Measurements from ENCODE around the gene PRKN.

PRKN gene

DNA sequence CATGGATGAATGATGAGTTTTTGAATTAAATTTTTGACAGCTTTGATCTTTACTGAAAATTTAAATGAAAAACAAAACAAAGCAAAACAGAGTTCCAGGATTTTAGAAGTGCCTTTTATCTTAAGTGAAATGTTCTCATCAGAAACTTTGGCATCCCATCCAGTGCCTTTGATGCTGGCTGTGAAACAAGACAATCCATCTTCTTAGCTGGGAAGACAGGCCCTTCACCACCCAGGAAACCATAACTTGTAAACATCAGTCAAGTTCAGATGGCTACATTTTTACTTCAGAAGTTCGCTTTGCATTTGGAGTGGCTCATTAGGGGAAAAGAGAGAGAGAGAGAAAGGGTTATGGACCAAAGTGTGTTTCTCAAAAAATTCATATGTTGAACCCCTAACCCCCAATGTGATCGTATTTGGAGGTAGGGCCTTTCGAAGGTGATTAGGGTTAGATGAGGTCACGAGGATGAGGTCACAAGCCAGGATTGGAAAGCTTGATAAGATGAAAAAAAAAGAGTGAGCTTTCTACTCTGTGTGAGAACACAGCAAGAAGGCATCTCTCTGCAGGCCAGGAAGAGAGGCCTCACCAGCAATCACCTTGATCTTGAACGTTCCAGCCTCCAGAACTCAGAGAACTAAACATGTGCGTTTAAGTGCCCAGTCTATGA, 366.5 kb downstream of the PRKN start:
- no peaks in the 10 kb centered on the region for H3K27me3 ChIP-seq (ENCODE audit: control insufficient read depth, insufficient read depth, low read length, poor library complexity, severe bottlenecking)
- no peak overlapping the region for H3K4me3 ChIP-seq (ENCODE audit: insufficient read depth, low read depth, low read length)
- H3K4me1 ChIP-seq (ENCODE audit: control insufficient read depth, insufficient read depth, low read length), result peaks cover 11% of the 10 kb centered on the region
- H3K27ac ChIP-seq (ENCODE audit: insufficient read depth, low read depth, low read length, poor library complexity, severe bottlenecking), result no peak overlapping the region
- WGBS, 2 experiments, result 93 to 94% methylated on average over 6 of the region's 6 CpGs
- H3K9me3 ChIP-seq (ENCODE audit: control insufficient read depth, low read length), result no peaks in the 10 kb centered on the region
- no peaks in the 10 kb centered on the region for H3K36me3 ChIP-seq (ENCODE audit: control insufficient read depth, insufficient read depth, low read length)

DNA sequence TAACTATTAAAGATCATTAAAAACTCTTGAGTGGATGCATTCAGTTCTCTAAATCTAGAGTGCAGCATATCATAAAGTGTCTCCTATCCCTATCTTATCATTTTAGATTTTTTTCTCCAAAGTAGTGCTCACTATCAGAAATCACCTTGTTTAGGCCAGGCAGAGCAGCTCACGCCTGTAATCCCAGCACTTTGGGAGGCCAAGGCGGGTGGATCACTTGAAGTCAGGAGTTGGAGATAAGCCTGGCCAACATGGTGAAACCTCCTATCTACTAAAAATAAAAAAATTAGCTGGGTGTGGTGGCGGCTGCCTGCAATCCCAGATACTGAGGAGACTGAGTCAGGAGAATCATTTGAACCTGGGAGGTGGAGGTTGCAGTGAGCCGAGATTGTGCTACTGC, 368.9 kb downstream of the PRKN start:
- Histone ChIP-seq H3K27me3 (ENCODE audit: control insufficient read depth, insufficient read depth, low read length, poor library complexity, severe bottlenecking) (no peaks in the 10 kb centered on the region), H3K36me3 (ENCODE audit: control insufficient read depth, insufficient read depth, low read length) (no peaks in the 10 kb centered on the region), H3K4me1 (ENCODE audit: control insufficient read depth, insufficient read depth, low read length) (peaks cover 1% of the 10 kb centered on the region), H3K27ac (ENCODE audit: insufficient read depth, low read depth, low read length, poor library complexity, severe bottlenecking) (no peak overlapping the region), H3K9me3 (ENCODE audit: control insufficient read depth, low read length) (no peaks in the 10 kb centered on the region), H3K4me3 (ENCODE audit: insufficient read depth, low read depth, low read length) (no peak overlapping the region)
- WGBS, 2 experiments, result 79 to 86% methylated on average over 4 of the region's 4 CpGs

DNA sequence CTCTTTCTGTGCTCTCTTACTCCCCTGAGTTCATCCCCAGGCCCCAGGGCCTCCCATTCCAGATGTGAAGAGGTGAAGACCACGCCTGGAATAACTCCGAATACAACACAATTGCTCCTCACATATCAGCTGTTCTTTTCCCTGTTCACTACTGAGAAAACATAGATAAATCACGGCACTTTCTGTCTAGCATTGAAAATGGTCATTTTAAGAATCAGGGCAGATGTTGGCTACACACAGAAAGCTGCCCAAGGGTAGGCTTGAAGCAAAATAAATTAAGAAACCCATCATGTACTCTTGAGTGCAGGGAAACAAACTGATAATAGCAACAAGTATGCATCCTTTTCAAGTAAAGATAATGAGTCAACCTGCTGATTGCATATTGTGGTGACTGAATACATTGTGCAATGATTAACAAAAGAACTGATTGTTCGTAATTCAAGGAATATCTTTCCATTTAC, 382.5 kb downstream of the PRKN start:
- H3K4me3 ChIP-seq (ENCODE audit: insufficient read depth, low read depth, low read length), result no peak overlapping the region
- 84 to 93% methylated on average over 4 of the region's 4 CpGs for WGBS, 2 experiments
- peaks cover 3% of the 10 kb centered on the region for H3K4me1 ChIP-seq (ENCODE audit: control insufficient read depth, insufficient read depth, low read length)
- H3K9me3 ChIP-seq (ENCODE audit: control insufficient read depth, low read length), result no peaks in the 10 kb centered on the region
- H3K27me3 ChIP-seq (ENCODE audit: control insufficient read depth, insufficient read depth, low read length, poor library complexity, severe bottlenecking), result no peaks in the 10 kb centered on the region
- no peaks in the 10 kb centered on the region for H3K36me3 ChIP-seq (ENCODE audit: control insufficient read depth, insufficient read depth, low read length)
- H3K27ac ChIP-seq (ENCODE audit: insufficient read depth, low read depth, low read length, poor library complexity, severe bottlenecking), result no peak overlapping the region

DNA sequence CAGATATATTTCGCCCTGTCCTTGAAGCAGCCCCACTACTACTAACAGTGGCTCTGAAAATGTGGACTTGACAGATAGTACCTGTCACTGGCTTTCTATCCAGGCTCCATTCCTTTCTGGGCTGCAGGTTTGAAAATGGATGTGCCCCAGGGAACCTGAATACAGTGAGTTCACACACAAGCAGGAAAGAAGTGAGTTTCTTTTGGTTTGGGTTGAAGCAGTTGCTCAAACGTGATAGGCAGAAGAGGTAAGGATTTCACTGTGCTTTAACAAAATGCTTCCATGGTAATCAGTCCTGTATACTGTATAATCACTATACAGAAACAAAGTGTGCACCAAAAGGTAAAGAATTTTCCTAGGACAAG, 382.9 kb downstream of the PRKN start:
- WGBS, 2 experiments, result 77 to 81% methylated on average over 2 of the region's 2 CpGs
- Histone ChIP-seq H3K27ac (ENCODE audit: insufficient read depth, low read depth, low read length, poor library complexity, severe bottlenecking) (no peak overlapping the region), H3K4me1 (ENCODE audit: control insufficient read depth, insufficient read depth, low read length) (peaks cover 3% of the 10 kb centered on the region), H3K36me3 (ENCODE audit: control insufficient read depth, insufficient read depth, low read length) (no peaks in the 10 kb centered on the region), H3K27me3 (ENCODE audit: control insufficient read depth, insufficient read depth, low read length, poor library complexity, severe bottlenecking) (no peaks in the 10 kb centered on the region), H3K4me3 (ENCODE audit: insufficient read depth, low read depth, low read length) (no peak overlapping the region), H3K9me3 (ENCODE audit: control insufficient read depth, low read length) (no peaks in the 10 kb centered on the region)

DNA sequence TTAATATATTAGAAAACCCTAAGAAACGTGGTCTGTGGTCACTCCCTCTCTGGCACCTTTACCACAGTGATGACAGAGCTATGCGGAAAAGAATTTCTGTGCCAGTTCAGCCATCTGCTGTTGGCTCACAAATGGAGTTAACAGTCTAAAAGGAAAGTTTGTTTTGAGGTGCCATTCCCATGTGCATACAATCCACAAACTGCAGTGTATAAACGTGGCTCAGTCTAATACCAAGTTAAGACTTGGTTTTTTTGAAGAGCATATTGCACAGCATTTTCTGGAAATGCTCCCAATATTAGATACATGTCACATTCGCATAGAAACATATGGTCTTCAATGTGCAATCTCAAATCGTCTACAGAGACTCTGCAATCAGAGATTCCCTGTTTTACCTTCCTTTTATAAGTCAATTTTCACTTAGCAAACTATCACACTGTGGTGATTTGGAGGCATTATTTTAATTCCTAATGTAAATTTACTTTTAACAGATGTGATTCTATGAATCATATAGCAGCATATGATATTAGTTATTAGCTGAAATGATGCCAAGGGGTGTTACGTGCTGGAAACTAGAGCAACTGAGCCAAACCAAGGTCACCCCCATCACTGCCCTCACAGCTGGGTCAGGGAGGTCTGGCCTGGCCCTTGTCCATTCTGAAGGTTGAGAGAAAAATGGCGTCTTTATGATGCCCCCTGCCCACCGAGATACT, 383.5 kb downstream of the PRKN start:
- Histone ChIP-seq H3K4me3 (ENCODE audit: insufficient read depth, low read depth, low read length) (no peak overlapping the region), H3K27ac (ENCODE audit: insufficient read depth, low read depth, low read length, poor library complexity, severe bottlenecking) (no peak overlapping the region), H3K27me3 (ENCODE audit: control insufficient read depth, insufficient read depth, low read length, poor library complexity, severe bottlenecking) (no peaks in the 10 kb centered on the region), H3K4me1 (ENCODE audit: control insufficient read depth, insufficient read depth, low read length) (peaks cover 3% of the 10 kb centered on the region), H3K9me3 (ENCODE audit: control insufficient read depth, low read length) (no peaks in the 10 kb centered on the region), H3K36me3 (ENCODE audit: control insufficient read depth, insufficient read depth, low read length) (no peaks in the 10 kb centered on the region)
- WGBS, 2 experiments, result 92 to 93% methylated on average over 8 of the region's 8 CpGs

DNA sequence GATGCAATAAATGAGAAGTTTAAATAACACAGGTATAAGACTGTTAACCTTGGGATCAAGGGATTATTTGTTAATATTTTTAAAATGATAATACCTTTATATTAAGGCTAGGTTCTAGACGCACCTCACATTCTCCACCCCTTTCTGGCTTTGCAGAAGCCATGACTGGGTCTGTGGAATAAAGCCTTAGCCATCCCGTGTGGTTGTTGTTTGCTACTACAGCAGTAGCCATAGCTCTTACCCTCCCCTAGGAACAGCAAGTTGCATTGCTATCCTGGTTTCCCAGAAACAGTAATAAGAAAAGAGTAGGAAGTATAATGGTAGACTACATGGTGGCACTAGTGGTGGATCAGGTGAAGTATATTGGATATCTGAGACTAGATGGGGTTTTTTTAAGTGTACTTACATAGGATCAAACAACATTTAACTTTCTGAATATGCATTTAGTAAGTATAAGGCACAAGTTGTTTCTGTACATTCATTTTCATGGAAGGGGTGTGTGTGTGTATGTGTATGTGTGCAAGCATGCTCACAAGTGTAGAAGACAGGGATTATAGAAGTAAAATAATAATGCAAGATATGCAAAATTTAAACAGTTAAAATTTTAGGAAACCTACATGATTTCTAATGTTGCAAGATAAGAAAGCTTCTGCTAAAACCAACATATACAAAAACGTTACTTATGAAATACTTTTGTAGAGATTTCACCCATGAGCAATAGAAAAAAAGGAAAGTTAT, 384.2 kb downstream of the PRKN start:
- WGBS, 2 experiments, result 60% methylated on average over 2 of the region's 3 CpGs
- H3K9me3 ChIP-seq (ENCODE audit: control insufficient read depth, low read length), result no peaks in the 10 kb centered on the region
- no peak overlapping the region for H3K4me3 ChIP-seq (ENCODE audit: insufficient read depth, low read depth, low read length)

DNA sequence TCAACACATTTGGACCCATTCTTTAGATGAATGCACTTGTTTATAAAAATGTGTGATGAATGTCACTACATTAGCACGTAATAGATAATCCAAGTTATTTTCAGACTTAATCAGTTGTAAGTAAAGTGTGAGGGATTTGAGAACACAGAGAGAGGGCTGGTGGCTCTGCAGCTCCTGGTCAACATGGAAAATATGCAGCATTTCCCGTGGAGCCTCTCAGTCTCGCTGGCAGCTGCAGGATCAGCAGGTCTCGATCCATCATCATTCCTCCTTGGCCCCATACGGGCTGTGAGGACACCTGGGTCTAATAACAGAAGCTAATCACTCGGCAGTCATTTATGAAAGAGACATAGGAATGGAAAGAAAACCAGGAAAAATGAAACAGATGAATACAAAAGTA, 390.2 kb downstream of the PRKN start:
- Histone ChIP-seq H3K4me3 (ENCODE audit: insufficient read depth, low read depth, low read length) (no peak overlapping the region), H3K9me3 (ENCODE audit: control insufficient read depth, low read length) (no peaks in the 10 kb centered on the region), H3K36me3 (ENCODE audit: control insufficient read depth, insufficient read depth, low read length) (no peaks in the 10 kb centered on the region), H3K27ac (ENCODE audit: insufficient read depth, low read depth, low read length, poor library complexity, severe bottlenecking) (no peak overlapping the region), H3K4me1 (ENCODE audit: control insufficient read depth, insufficient read depth, low read length) (no peaks in the 10 kb centered on the region), H3K27me3 (ENCODE audit: control insufficient read depth, insufficient read depth, low read length, poor library complexity, severe bottlenecking) (no peaks in the 10 kb centered on the region)
- WGBS, 2 experiments, result 93 to 95% methylated on average over 6 of the region's 6 CpGs

More for the DNA sequence above, 384.2 kb downstream of the PRKN start:
- Histone ChIP-seq H3K36me3 (ENCODE audit: control insufficient read depth, insufficient read depth, low read length) (no peaks in the 10 kb centered on the region), H3K27me3 (ENCODE audit: control insufficient read depth, insufficient read depth, low read length, poor library complexity, severe bottlenecking) (no peaks in the 10 kb centered on the region), H3K27ac (ENCODE audit: insufficient read depth, low read depth, low read length, poor library complexity, severe bottlenecking) (no peak overlapping the region), H3K4me1 (ENCODE audit: control insufficient read depth, insufficient read depth, low read length) (peaks cover 3% of the 10 kb centered on the region)

DNA sequence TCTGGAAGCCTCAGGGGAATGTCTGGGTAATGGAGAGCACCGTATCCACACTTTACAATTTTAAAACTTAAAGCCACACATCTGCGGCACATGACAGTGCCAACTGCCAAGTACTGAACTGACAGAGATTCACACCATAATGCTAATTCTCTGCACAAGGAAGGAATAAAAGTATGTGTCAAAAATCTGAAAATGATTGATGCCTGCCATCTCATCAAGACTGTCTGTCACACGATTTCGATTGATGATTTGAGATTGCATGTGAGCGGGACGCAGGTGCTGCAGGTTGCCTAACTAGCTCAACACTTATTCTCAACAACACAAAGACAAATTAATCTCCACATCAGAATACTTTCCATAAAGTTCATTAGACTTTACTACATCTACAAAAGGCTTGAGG, 391.2 kb downstream of the PRKN start:
- 96 to 97% methylated on average over 6 of the region's 6 CpGs for WGBS, 2 experiments
- no peaks in the 10 kb centered on the region for H3K27me3 ChIP-seq (ENCODE audit: control insufficient read depth, insufficient read depth, low read length, poor library complexity, severe bottlenecking)
- no peaks in the 10 kb centered on the region for H3K4me1 ChIP-seq (ENCODE audit: control insufficient read depth, insufficient read depth, low read length)
- no peak overlapping the region for H3K4me3 ChIP-seq (ENCODE audit: insufficient read depth, low read depth, low read length)
- H3K36me3 ChIP-seq (ENCODE audit: control insufficient read depth, insufficient read depth, low read length), result no peaks in the 10 kb centered on the region
- H3K9me3 ChIP-seq (ENCODE audit: control insufficient read depth, low read length), result no peaks in the 10 kb centered on the region
- no peak overlapping the region for H3K27ac ChIP-seq (ENCODE audit: insufficient read depth, low read depth, low read length, poor library complexity, severe bottlenecking)

DNA sequence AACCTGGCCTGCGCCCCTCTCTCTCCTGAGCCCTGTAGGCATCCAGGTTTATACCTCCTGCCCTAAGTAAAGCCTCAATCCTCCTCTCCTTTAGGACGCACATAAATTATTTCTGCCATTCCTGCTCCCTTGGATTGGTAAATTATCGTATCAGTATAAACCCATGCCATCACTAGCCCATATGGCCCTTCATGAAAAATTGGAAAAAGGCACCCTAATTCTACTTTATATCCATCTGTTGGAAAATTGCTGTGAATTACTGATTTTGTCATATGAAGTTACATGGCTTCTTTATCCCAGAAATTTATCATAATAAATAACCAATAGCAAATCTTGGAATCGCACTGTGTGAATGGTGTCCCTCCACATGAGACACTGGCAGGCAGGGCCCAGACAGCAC, 395.2 kb downstream of the PRKN start:
- Histone ChIP-seq H3K27ac (ENCODE audit: insufficient read depth, low read depth, low read length, poor library complexity, severe bottlenecking) (no peak overlapping the region), H3K36me3 (ENCODE audit: control insufficient read depth, insufficient read depth, low read length) (no peaks in the 10 kb centered on the region), H3K4me3 (ENCODE audit: insufficient read depth, low read depth, low read length) (no peak overlapping the region), H3K27me3 (ENCODE audit: control insufficient read depth, insufficient read depth, low read length, poor library complexity, severe bottlenecking) (no peaks in the 10 kb centered on the region), H3K9me3 (ENCODE audit: control insufficient read depth, low read length) (no peaks in the 10 kb centered on the region), H3K4me1 (ENCODE audit: control insufficient read depth, insufficient read depth, low read length) (no peaks in the 10 kb centered on the region)
- WGBS, 2 experiments, result 95% methylated on average over 4 of the region's 4 CpGs

DNA sequence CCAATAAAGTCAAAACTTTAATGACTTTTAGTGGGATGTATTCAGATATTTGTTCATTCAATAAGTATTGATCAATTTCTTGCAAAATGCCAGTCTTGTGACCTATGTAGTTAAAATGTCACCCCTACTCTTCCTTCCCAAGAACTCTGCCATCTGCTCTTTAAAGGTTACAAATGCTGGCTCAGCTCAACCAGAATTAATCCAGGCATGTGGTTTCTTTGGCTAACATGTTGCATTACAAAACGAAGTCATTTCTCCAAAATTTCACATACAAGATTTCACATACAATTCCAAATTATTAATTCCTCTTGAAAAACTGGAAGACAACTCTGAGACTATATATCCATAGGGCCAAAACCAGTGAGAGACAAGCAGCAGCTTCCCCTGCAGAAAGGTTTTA, 395.7 kb downstream of the PRKN start:
- no peak overlapping the region for H3K27ac ChIP-seq (ENCODE audit: insufficient read depth, low read depth, low read length, poor library complexity, severe bottlenecking)
- no peaks in the 10 kb centered on the region for H3K9me3 ChIP-seq (ENCODE audit: control insufficient read depth, low read length)
- no peaks in the 10 kb centered on the region for H3K36me3 ChIP-seq (ENCODE audit: control insufficient read depth, insufficient read depth, low read length)
- WGBS, 2 experiments, result 76 to 95% methylated on average over 1 of the region's 1 CpG
- H3K4me1 ChIP-seq (ENCODE audit: control insufficient read depth, insufficient read depth, low read length), result no peaks in the 10 kb centered on the region
- H3K27me3 ChIP-seq (ENCODE audit: control insufficient read depth, insufficient read depth, low read length, poor library complexity, severe bottlenecking), result no peaks in the 10 kb centered on the region
- H3K4me3 ChIP-seq (ENCODE audit: insufficient read depth, low read depth, low read length), result no peak overlapping the region
